Spleen (tissue), 13 donors: ENCODE results near the gene CUBN. TPM values are rescaled to one million over a fixed set of nuclear protein-coding genes. Genes with fewer than 3 reads are reported as not detected.

Experiments used
- DNase-seq: peaks from one replicate; pipeline ENCODE4 v3.0.0-alpha.2; 2020
- H3K27ac ChIP-seq, 8 donors: fragments of 200-600 bp; sonication (generic) in 7 of 8; 1 replicate in 4 of 8; 2 replicates in 4 of 8; pipeline versions ENCODE4 v1.5.0 to v1.8.0; 2016 to 2021; ENCODE audit warnings: inconsistent platforms in 4 of 8, mild to moderate bottlenecking in 4 of 8, moderate library complexity in 1 of 8
- H3K27me3 ChIP-seq, 7 donors: fragments of 200-600 bp; sonication (generic) in 6 of 7; replicated peaks in 1 of 7; 1 replicate in 4 of 7; 2 replicates in 3 of 7; pipeline versions ENCODE4 v1.5.0 to v1.8.0; 2016 to 2021; ENCODE audit warnings: inconsistent platforms in 3 of 7, mild to moderate bottlenecking in 1 of 7
- H3K36me3 ChIP-seq, 6 donors: fragments of 200-600 bp; sonication (generic) in 5 of 6; 1 replicate in 4 of 6; 2 replicates in 2 of 6; pipeline versions ENCODE4 v1.5.0 to v1.8.0; 2016 to 2021; ENCODE audit warnings: inconsistent platforms in 2 of 6
- H3K4me1 ChIP-seq, 6 donors: fragments of 200-600 bp; sonication (generic) in 5 of 6; 1 replicate in 3 of 6; 2 replicates in 3 of 6; pipeline versions ENCODE4 v1.5.0 to v1.8.0; 2016 to 2021; ENCODE audit warnings: inconsistent platforms in 3 of 6
- H3K4me3 ChIP-seq, 8 donors: fragments of 200-600 bp; sonication (generic) in 7 of 8; 1 replicate in 4 of 8; 2 replicates in 4 of 8; pipeline versions ENCODE4 v1.5.0 to v1.8.0; 2016 to 2021; ENCODE audit warnings: inconsistent platforms in 4 of 8, mild to moderate bottlenecking in 4 of 8, moderate library complexity in 2 of 8
- H3K9me3 ChIP-seq, 8 donors: fragments of 200-600 bp; sonication (generic) in 7 of 8; 1 replicate in 4 of 8; 2 replicates in 4 of 8; pipeline versions ENCODE4 v1.5.0 to v1.8.0; 2016 to 2021; ENCODE audit warnings: inconsistent platforms in 4 of 8
- POLR2A ChIP-seq, 3 donors: fragments of 450-650 bp; IDR thresholded peaks; one replicate each; pipeline ENCODE4 v1.5.1; 2017; ENCODE audit warnings: antibody characterized with exemption in 3 of 3, mild to moderate bottlenecking in 1 of 3
- POLR2AphosphoS5 ChIP-seq, 3 donors: sonication (generic); formaldehyde crosslinking; IDR thresholded peaks; one replicate each; pipeline ENCODE4 v1.5.1; 2017; ENCODE audit warnings: antibody characterized with exemption in 3 of 3
- WGBS, 5 donors: extraction: QIAGEN DNeasy Blood & Tissue Kit in 3 of 5; methylation state at CpG; one replicate each; pipeline versions ENCODE4 v1.1.5 to v1.1.7; 2013 to 2018; 5-methylcytosine and 5-hydroxymethylcytosine counted together
- intact Hi-C: fragments of 100-400 bp; cut with DNase I; formaldehyde crosslinking; loops from one replicate; pipeline ENCODE4 v1.15.0; 2023; ENCODE audit warnings: low total_unique reads
- long read RNA-seq, 2 donors: transcript quantifications; one replicate each; lab custom pipeline, GENCODE V29; 2026
- polyA plus RNA-seq, 3 donors: library from polyadenylated mRNA; stranded (reverse); fragments of 200-250 nt; gene quantifications; one replicate each; pipeline ENCODE4 v1.2.1, GENCODE V29; 2013
- total RNA-seq, 7 donors: library from RNA; depleted of rRNA in 3 of 7; stranded (reverse); fragments of >200 nt in 3 of 7; fragmentation: NEBNext Ultra II Directional in 4 of 7; extraction: Animal tissue kit (Norgen Biotek cat#: 25700) in 4 of 7; gene quantifications; one replicate each; pipeline versions ENCODE4 v1.1.0 to v1.2.1, GENCODE V29; 2016 to 2021
- TF ChIP-seq, protein P1 (sequence below), 11 experiments: fragments of 200-600 bp in 7 of 11; fragments of 450-650 bp in 4 of 11; sonication (generic) in 4 of 11; IDR thresholded peaks in 8 of 11; conservative IDR thresholded peaks in 3 of 11; 1 replicate in 7 of 11; 2 replicates in 4 of 11; pipeline versions ENCODE4 v1.4.0 to v1.8.0; 2016 to 2021; ENCODE audit warnings: antibody characterized with exemption in 11 of 11, inconsistent platforms in 4 of 11, mild to moderate bottlenecking in 1 of 11
- donor health status: healthy with polysubstance abuse.
- donor health status: DM: no; HTN: no; CAD: no; lungs with moderate emphysema.
- donor health status: DM: no; HTN: no; CAD: no.
- donor health status: Bipolar disorder and iron deficiency.
- donor health status: healthy.
- donor health status: DM: no; HTN: no; CAD: no.
- donor health status: DM: yes; HTN: yes; CAD: no.

CUBN gene
- 10 to 100 TPM in 1 of 7 donors, 1 to 10 TPM in 6; 2.9 to 12.1 (median 6.0) TPM for total RNA-seq
- polyA plus RNA-seq, result under 1 TPM; 0.24 to 0.61 (median 0.35) TPM
- long read RNA-seq, donor 1, result 0 reads
- long read RNA-seq, donor 2, result 0 reads

DNA sequence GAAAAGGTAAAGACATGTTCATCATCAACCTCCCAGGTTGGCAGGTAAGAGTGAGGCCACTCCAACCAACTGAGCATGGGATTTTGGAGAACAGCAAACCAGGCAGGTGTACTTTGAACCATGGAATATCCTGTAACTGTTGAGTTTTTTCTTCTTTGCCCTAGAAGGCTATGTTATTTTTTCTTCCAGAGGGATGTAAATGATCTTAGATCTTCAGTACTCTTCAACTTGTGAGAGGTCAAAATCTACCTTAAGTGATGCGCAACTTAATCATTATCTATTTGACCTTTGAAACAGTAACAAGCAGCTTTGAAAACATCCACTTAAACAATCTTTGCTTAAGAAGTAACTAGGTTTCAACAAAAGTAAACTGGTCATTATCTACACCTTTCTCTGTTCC lies at the start of gene CUBN:
CUBN (minus strand) TSS at position 71 of the 400 bp plus-strand sequence; CDS start at position 25, 46 bp downstream.
- H3K4me1 ChIP-seq, result peaks cover 0 to 16% (median 0%) of the 10 kb centered on the region in 6 donors
- no peaks in the 10 kb centered on the region for H3K36me3 ChIP-seq
- DNase-seq, result no peak
- no peak within 1 kb of the TSS for H3K4me3 ChIP-seq
- no peaks in the 10 kb centered on the region for H3K27me3 ChIP-seq
- WGBS, 5 donors, result 93 to 100% (median 97%) methylated on average over 1 of the region's 1 CpG
- no peak within 1 kb of the TSS for H3K27ac ChIP-seq
- H3K9me3 ChIP-seq, result no peaks in the 10 kb centered on the region
- intact Hi-C loops, result no loop called here
- TF ChIP-seq POLR2A (IDR thresholded peaks at IDR 0.05), result no peak
- no peak for TF ChIP-seq POLR2AphosphoS5 (IDR thresholded peaks at IDR 0.05)
- TF ChIP-seq, protein P1, sequence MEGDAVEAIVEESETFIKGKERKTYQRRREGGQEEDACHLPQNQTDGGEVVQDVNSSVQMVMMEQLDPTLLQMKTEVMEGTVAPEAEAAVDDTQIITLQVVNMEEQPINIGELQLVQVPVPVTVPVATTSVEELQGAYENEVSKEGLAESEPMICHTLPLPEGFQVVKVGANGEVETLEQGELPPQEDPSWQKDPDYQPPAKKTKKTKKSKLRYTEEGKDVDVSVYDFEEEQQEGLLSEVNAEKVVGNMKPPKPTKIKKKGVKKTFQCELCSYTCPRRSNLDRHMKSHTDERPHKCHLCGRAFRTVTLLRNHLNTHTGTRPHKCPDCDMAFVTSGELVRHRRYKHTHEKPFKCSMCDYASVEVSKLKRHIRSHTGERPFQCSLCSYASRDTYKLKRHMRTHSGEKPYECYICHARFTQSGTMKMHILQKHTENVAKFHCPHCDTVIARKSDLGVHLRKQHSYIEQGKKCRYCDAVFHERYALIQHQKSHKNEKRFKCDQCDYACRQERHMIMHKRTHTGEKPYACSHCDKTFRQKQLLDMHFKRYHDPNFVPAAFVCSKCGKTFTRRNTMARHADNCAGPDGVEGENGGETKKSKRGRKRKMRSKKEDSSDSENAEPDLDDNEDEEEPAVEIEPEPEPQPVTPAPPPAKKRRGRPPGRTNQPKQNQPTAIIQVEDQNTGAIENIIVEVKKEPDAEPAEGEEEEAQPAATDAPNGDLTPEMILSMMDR (IDR thresholded peaks at IDR 0.05 in 8 of 11, conservative IDR thresholded peaks at IDR 0.05 in 3 of 11), result no peak

DNA sequence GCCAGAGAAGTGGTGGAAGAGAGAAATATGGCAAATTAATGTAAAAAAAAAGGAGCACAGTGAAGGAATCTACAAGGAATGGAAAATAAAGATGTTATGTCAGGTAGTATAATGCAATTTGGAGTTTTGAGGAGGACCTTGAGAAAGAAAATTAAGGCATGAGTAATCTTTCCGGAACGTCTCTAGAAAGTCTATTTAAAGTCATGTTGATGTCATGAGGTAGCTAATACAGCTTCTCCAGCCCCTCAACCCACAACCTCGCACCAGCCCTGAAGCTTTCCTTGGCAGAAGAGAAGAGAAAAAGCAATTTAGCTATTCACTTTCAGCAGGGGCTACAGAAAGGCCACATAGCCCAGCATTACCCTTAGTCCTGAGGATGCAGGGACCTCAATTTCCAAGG lies 49.4 kb upstream of the CUBN start:
- DNase-seq, result no peak
- intact Hi-C loops, result no loop called here
- peaks cover 0 to 25% (median 18%) of the 10 kb centered on the region in 6 donors for H3K4me1 ChIP-seq
- no peak overlapping the region for H3K27ac ChIP-seq
- H3K36me3 ChIP-seq, result no peaks in the 10 kb centered on the region
- H3K9me3 ChIP-seq, result no peaks in the 10 kb centered on the region
- H3K27me3 ChIP-seq, result no peaks in the 10 kb centered on the region
- WGBS, 5 donors, result 71 to 90% (median 78%) methylated on average over 3 of the region's 3 CpGs
- no peak overlapping the region for H3K4me3 ChIP-seq
- no peak for TF ChIP-seq POLR2A (IDR thresholded peaks at IDR 0.05)
- no peak for TF ChIP-seq POLR2AphosphoS5 (IDR thresholded peaks at IDR 0.05)
- TF ChIP-seq, protein P1 (IDR thresholded peaks at IDR 0.05 in 8 of 11, conservative IDR thresholded peaks at IDR 0.05 in 3 of 11), result no peak

DNA sequence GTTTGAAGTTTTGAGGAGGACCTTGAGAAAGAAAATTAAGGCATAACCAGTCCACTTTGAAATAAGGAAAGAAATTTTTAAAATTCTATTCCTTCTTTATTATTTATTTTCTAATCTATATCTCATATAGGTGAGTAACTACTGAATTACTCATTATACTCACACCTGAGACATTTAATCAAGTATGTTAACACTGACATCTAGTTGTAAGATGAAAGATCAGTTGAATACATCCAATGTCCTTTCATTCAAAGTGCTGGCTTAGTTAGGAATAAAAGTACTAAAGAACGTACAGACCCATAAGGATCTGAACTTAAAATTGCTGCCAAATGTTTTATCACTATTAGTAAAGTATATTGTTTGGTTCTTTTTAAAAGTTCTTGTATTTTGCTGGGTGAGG lies 48.4 kb upstream of the CUBN start:
- TF ChIP-seq, protein P1 (IDR thresholded peaks at IDR 0.05 in 8 of 11, conservative IDR thresholded peaks at IDR 0.05 in 3 of 11), result no peak
- no peak for TF ChIP-seq POLR2A (IDR thresholded peaks at IDR 0.05)
- Histone ChIP-seq H3K9me3 (no peaks in the 10 kb centered on the region), H3K4me1 (peaks cover 0 to 26% (median 18%) of the 10 kb centered on the region in 6 donors), H3K27me3 (no peaks in the 10 kb centered on the region), H3K27ac (no peak overlapping the region), H3K36me3 (no peaks in the 10 kb centered on the region), H3K4me3 (no peak overlapping the region)
- 90 to 98% (median 96%) methylated on average over 1 of the region's 1 CpG for WGBS, 5 donors
- no peak for DNase-seq
- intact Hi-C loops, result no loop called here

DNA sequence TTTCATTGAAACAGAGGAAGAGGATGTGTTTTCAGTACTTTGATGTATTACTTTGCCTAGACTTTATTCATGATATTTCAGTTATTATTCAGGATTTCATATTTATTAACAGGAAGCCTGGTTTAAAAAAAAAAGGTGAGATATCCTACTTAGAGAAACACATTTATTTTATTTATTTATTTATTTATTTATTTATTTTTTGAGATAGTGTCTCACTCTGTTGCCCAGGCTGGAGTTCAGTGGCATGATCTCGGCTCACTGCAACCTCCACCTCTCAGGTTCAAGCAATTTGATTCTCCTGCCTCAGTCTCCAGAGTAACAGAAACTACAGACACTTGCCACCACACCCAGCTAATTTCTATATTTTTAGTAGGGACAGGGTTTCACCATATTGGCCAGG lies 47.4 kb upstream of the CUBN start:
- no peak overlapping the region for H3K4me3 ChIP-seq
- TF ChIP-seq, protein P1 (IDR thresholded peaks at IDR 0.05 in 8 of 11, conservative IDR thresholded peaks at IDR 0.05 in 3 of 11), result no peak
- TF ChIP-seq POLR2A (IDR thresholded peaks at IDR 0.05) (no peak), POLR2AphosphoS5 (IDR thresholded peaks at IDR 0.05) (no peak)
- no peak for DNase-seq

More for the DNA sequence above, 47.4 kb upstream of the CUBN start:
- H3K27ac ChIP-seq, result no peak overlapping the region
- peaks cover 0 to 26% (median 18%) of the 10 kb centered on the region in 6 donors for H3K4me1 ChIP-seq
- intact Hi-C loops, result no loop called here
- H3K9me3 ChIP-seq, result no peaks in the 10 kb centered on the region
- WGBS, 5 donors, result 94 to 100% (median 100%) methylated on average over 1 of the region's 1 CpG
- no peaks in the 10 kb centered on the region for H3K27me3 ChIP-seq
- no peaks in the 10 kb centered on the region for H3K36me3 ChIP-seq
